CD1c-positive myeloid dendritic cell (primary cell): ENCODE results near the gene SLC23A2.
"Not testable (repeated sequence)": the region's sequence is repeated elsewhere in the genome, so short reads cannot be mapped to it uniquely, and the experiment has no call there.

Source experiments
- DNase-seq: peaks from one replicate; pipeline ENCODE4 v3.0.0-alpha.2; 2016; ENCODE audit errors: extremely low spot score

Gene SLC23A2

GRCh38 chr20:4936392-4936850, 64.9 kb downstream of the SLC23A2 start:
- DNase-seq, result no peak

- no peak for DNase-seq
Measured at GRCh38 chr20:4932061-4932460, 69.2 kb downstream of the SLC23A2 start.

GRCh38 chr20:4929686-4930397, 71.5 kb downstream of the SLC23A2 start:
- peak; percentile 16 for DNase-seq

GRCh38 chr20:4926531-4927156, 74.7 kb downstream of the SLC23A2 start:
- no peak for DNase-seq

GRCh38 chr20:4925842-4926530, 75.3 kb downstream of the SLC23A2 start:
- DNase-seq, result no peak

DNA sequence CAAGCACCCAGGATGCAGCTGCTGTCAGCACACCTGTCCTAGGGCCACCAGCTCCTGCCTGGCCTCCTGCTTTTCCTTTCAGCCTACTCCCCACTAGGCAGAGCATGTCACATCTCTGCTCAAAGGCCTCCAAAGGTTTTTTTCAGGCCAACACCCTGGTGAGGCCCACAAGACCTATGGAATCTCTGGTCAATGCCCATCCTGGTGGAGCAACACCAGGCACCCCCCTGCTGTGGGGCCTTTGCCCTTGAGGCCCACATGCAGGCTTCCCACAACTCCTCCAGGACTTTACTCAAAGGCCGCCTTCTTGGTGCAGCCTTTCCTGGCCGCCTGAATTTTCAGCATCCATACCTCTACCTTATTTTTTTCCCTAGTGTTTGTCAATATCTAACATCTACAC, 76.9 kb downstream of the SLC23A2 start:
- no peak for DNase-seq

GRCh38 chr20:4924032-4924431, 77.3 kb downstream of the SLC23A2 start:
- no peak for DNase-seq

DNA sequence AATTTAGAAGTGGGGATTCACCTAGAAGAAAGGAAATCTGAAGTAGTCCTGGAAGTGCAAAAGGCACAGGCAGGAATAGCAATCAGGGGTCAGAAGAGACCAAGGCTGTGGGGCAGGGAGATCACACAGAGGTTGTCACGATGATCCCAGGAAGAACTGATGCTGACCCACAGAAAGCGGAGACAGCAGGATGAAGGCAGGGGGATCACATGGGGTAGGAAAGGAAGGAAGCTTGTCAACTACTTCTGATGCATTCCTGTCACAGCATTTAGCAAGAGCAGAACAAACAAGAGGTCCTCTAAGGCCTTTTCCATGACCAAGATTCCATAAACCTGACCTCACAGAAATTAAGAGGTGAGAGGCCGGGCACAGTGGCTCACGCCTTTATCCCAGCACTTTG, 79.1 kb downstream of the SLC23A2 start:
- DNase-seq, result no peak

DNA sequence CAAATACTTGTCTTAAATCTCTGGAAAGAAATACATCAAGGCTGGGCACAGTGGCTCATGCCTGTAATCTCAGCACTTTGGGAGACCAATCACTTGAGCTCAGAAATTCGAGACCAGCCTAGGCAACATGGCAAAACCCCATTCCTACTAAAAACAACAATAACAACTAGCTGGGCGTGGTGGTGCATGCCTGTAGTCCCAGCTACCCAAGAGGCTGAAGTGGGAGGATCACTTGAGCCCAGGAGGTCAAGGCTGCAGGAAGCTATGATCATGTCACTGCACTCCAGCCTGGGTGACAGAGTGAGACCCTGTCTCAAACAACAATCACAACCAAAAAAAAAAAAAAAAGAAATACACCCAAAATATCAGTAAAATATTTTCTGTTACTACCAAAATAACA, 80.0 kb downstream of the SLC23A2 start:
- not testable (repeated sequence) for DNase-seq

GRCh38 chr20:4920655-4921054, 80.7 kb downstream of the SLC23A2 start:
- no peak for DNase-seq

GRCh38 chr20:4920131-4920530, 81.2 kb downstream of the SLC23A2 start:
- DNase-seq, result no peak

DNA sequence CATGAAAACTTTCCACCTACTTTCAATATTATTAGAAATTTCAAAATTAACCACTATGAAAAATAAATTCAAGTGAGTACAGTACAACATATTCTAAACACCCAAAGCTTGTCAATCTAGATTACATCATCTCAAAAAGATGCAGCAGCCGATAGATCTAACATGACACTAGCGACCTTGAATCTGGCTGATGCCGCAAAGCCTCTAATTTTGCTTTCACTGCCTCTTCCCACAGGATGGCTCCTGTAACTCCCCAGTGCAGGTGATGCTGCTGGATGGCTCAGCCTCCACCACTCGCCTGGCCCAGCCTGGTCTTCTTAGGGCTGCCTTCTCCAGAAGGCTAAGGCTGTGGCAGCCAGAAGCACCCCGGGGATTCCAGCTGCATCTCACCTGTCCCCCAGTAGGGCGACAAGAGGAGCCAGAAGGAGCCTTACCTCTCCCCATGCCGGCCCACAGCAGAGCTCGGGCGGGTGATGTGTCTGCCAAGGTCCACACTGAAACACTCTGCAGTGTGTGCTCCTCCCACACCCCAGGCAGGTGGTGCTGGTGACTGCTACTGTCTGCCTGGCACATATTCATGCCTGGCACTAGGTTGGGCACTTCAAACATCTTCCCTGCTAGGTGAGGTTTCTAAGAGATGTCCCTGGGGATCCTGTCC, 82.1 kb downstream of the SLC23A2 start:
- DNase-seq, result no peak

- no peak for DNase-seq
Measured at GRCh38 chr20:4918473-4918872, 82.8 kb downstream of the SLC23A2 start.

GRCh38 chr20:4916971-4917881, 84.1 kb downstream of the SLC23A2 start:
- DNase-seq, result no peak

DNA sequence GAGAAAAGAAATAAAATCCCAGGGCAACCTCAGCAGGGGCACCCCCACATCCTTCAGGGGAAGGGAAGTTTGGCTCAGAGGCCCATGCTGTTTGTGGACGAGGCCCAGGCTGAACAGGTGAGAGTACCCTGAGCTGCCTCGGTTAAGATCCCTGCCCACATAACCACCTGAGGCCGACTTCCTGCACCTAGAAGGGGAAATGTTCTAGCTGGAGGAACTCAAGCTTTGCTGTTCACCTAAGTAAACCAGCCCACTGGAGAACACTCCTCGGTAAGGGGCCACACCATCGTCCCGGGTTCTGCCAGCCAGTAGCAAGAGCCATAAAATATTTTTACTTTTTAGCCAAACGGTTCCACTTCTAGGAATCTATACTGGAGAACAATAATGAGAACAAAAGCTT, 88.2 kb downstream of the SLC23A2 start:
- no peak for DNase-seq

DNA sequence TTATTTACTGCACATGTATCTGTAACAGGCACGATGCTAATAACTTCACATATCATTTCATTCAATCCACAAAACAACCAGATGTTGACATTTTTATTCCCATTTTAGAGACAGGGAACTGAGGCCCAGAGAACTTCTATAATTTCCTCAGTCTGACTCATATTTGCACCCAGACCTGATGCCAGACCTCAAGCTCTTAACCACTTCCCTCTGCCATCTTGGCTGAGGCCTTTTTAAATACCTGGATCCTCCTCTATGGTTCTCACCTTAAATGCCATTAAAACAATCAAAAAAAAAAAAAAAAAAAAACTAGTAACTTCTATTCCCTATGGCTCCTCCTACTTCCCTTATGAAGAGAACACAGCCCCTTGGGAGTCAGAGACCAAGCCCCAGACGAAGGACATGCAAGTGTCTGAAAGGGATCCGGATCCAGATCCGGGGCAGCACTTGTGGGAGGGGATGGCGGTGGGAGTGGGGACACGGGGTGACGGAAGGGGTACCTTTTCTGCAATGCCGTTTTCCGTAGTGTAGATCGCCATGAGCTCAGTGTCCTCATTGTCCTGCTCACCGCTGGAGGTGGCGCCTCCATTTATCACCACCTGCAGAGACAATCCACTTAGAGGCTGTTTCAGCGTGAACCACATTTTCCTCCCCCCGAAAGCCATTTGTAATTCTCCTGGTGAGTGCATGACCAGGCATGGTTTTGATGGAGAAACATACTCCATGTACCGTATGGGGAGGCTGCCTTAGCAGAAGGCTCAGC, 88.7 kb downstream of the SLC23A2 start:
- DNase-seq, result no peak

DNA sequence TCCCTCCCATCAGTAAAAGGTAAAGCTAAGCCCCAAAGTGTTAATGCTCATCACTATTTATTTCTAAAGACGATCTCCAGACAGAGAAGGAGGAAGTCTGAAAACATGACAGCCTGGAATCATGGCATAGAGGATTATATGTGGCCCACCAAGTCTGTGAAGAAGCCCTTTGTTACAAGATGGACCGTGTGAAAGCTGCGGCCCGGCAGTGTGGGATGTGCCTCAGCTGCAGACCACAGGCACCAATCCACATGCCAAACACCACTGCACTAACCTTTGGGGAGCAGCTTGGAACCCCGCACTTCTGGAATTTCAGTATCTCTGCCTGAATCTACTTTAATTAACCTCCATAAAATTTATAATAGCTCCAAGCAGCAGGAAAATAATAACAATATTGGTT, 90.4 kb downstream of the SLC23A2 start:
- DNase-seq, result no peak

DNA sequence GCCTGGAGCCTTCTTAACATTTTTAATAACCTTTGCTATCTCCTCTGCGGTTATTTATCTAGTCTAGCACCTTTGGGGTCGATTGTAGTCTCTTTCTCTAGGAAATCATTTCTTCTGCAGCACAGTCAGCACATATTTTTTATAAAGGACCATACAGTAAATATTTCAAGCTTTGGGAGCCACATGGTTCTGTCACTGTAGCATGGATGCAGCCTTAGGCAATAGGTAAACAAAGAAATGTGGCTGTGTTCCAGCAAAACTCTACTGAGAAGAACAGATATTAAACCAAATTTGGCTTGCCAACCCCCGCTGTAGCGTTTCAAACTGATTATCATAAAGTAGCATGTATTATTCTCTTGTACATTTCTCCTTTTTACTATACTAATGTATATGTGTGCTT, 95.7 kb downstream of the SLC23A2 start:
- no peak for DNase-seq

GRCh38 chr20:4905195-4905594, 96.1 kb downstream of the SLC23A2 start:
- no peak for DNase-seq

- no peak for DNase-seq
Measured at GRCh38 chr20:4904127-4904860, 97.0 kb downstream of the SLC23A2 start.
